Adipocyte (in vitro differentiated cells): ENCODE data around the gene KCNIP3.

Source experiments
- DNase-seq: peaks from one replicate; pipeline ENCODE4 v3.0.0-alpha.2; 2015; ENCODE audit warnings: low read depth
- H3K27me3 ChIP-seq: replicated peaks from 2 replicates; pipeline ENCODE4 v1.7.0; 2013; ENCODE audit warnings: mild to moderate bottlenecking, low read length, moderate library complexity; ENCODE audit not compliant: control insufficient read depth, insufficient read depth
- H3K36me3 ChIP-seq: 2 replicates; pipeline ENCODE4 v1.7.0; 2013; ENCODE audit warnings: low read length, mild to moderate bottlenecking, moderate library complexity; ENCODE audit not compliant: control insufficient read depth, insufficient read depth, severe bottlenecking
- H3K4me1 ChIP-seq: 2 replicates; pipeline ENCODE4 v1.7.0; 2013; ENCODE audit warnings: mild to moderate bottlenecking, low read length, moderate library complexity; ENCODE audit not compliant: control insufficient read depth, insufficient read depth
- H3K4me3 ChIP-seq: 2 replicates; pipeline ENCODE4 v1.7.0; 2013; ENCODE audit warnings: mild to moderate bottlenecking, low read length, moderate library complexity
- H3K9ac ChIP-seq: 2 replicates; pipeline ENCODE4 v1.7.0; 2013; ENCODE audit warnings: mild to moderate bottlenecking, low read length, moderate library complexity
- H3K9me3 ChIP-seq: 2 replicates; pipeline ENCODE4 v1.7.0; 2013; ENCODE audit warnings: mild to moderate bottlenecking, low read length, moderate library complexity; ENCODE audit not compliant: control insufficient read depth

KCNIP3 gene

DNA sequence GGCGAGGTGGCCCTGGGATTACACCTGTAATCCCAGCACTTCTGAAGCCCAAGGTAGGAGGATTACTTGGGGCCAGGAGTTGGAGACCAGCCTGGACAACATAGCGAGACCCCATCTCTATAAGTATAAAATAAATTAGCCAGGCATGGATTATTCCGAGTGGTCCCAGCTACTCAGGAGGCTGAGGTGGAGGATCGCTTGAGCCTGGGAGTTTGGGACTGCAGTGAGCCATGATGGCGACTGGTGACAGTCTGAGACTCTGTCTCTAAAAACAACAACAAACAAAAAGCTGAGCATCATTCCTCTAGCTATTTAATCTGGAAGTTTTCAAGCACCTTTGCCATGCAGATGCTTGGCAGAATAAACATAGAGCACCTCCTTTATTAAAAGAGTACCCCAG is 83.6 kb downstream of the KCNIP3 start:
- Histone ChIP-seq H3K4me3 (no peak overlapping the region), H3K9me3 (no peaks in the 10 kb centered on the region), H3K27me3 (no peaks in the 10 kb centered on the region), H3K36me3 (no peaks in the 10 kb centered on the region), H3K9ac (no peak overlapping the region), H3K4me1 (peaks cover 16% of the 10 kb centered on the region)
- no peak for DNase-seq

DNA sequence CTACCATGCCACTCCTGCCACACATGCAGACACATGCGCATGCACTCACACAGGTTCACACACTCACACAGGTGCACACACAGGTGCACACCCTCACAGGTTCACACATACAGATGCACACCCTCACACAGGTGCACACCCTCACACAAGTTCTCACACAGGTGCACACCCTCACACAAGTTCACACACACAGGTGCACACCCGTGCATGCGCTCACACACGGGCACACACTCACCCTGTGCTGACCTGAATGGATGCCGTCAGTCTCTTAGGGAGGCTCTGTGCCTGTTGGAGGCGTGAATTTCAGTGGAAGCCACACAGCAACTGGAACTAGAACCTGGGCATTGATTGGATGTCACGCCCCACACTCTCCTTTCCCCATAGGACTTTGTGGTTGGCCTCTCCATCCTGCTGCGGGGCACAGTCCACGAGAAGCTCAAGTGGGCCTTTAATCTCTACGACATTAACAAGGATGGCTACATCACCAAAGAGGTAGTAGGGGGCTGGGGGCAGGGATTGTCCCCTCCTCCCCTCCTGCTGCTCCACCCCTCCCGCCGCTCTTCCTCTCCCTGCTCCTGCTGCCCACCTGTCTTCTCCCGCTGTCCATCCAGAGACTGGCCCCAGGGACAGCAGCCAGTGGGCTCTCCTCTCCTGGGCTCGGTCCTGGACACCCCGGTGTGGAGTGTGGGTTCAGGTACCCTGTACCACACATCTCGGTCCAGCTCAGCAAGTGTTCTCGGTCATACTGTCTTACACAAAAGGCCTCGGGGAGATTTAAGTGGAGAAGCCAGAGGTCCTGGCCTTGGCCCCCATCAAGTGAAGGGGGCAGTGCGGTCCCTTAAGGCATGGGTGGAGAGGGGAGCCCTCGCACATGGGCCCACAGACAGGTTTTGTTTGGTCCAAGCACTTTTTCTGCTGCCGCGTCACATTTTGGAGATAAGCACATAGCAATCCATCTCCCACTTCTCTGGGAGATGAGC is 84.4 kb downstream of the KCNIP3 start:
- DNase-seq, result no peak
- H3K9me3 ChIP-seq, result no peaks in the 10 kb centered on the region
- H3K4me1 ChIP-seq, result peaks cover 16% of the 10 kb centered on the region
- no peak overlapping the region for H3K4me3 ChIP-seq
- H3K9ac ChIP-seq, result no peak overlapping the region
- H3K36me3 ChIP-seq, result no peaks in the 10 kb centered on the region
- no peaks in the 10 kb centered on the region for H3K27me3 ChIP-seq

DNA sequence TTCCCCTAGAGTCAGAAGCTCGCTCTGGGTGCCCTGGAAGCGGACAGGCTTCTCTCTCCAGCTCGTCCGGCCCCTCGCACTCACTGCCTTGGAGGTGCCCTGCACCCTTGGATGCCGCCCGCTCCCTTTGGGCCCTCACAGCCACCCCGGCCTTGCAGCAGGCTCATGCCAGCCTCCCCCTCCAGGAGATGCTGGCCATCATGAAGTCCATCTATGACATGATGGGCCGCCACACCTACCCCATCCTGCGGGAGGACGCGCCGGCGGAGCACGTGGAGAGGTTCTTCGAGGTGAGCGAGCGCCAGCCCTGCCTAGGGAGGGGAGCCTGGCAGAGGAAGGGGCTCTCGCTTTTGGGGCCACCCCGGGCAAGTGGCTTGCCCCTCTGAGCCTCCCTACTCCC is 85.0 kb downstream of the KCNIP3 start:
- Histone ChIP-seq H3K4me1 (peaks cover 16% of the 10 kb centered on the region), H3K9ac (no peak overlapping the region), H3K36me3 (no peaks in the 10 kb centered on the region), H3K9me3 (no peaks in the 10 kb centered on the region), H3K27me3 (no peaks in the 10 kb centered on the region), H3K4me3 (no peak overlapping the region)
- DNase-seq, result no peak

DNA sequence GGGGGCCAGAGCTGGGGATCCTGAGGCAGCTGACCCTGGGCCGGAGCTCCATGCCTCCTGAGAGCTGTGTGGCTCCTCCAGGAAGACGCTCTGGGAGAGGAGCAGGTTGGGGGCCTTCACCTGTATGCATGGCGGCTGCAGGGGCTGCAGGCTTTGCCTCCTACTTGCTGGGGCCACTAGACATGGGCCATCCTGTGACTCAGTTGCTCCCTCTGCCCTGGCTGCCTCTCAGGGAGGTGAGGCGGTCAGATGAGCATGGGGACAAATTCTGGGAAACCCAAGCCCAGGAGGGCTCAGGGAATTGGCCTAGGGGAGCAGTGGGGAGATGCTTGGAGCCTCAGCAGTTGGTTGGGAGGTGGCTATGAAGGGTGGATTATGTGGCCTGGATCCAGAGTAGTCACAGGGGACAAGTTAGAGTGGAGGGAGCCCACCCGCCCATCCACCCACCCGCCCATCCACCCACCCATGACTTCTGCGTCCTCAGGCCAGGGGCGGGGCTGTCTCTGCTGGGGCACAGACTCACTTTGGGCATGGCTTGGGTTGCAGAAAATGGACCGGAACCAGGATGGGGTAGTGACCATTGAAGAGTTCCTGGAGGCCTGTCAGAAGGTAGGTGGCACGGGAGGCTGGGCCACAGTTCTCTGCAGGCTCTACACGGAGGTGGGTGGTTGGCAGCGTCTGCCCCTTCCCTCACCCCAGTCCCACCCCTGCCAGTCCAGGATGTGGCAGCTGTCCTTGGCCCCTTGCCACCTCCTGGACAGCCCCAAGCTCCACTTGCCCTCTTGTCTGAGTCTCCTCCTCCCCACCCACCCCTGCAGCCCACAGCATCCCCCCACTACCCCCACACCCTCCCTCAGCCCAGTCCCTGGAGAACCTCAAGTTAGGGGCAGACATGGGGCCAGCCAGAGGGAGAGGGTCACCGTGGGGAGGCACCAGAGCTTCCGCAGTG is 85.8 kb downstream of the KCNIP3 start:
- DNase-seq, result no peak
- H3K4me3 ChIP-seq, result no peak overlapping the region

DNA sequence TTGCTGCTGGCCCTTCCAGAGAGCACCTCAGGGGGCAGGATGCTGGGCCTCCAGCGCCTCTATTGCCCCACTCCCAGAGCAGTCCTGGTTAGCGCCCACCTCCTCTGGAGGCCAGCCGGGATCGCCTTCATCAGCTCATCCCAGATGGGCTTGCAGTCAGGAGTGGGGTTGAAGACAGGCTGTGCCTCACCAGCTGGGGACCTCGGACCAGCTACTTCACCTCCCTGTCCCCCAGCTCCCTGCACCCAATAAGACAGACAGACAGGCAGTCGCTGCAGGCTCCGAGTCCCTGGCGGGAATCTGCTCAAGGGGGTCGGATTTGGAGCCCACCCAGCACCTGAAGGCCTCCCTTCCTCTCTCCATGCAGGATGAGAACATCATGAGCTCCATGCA is 86.5 kb downstream of the KCNIP3 start:
- no peak for DNase-seq
- H3K36me3 ChIP-seq, result no peaks in the 10 kb centered on the region
- H3K27me3 ChIP-seq, result peaks cover 2% of the 10 kb centered on the region
- no peak overlapping the region for H3K4me3 ChIP-seq
- no peaks in the 10 kb centered on the region for H3K9me3 ChIP-seq
- H3K4me1 ChIP-seq, result peaks cover 16% of the 10 kb centered on the region
- no peak overlapping the region for H3K9ac ChIP-seq

More for the DNA sequence above, 85.8 kb downstream of the KCNIP3 start:
- Histone ChIP-seq H3K36me3 (no peaks in the 10 kb centered on the region), H3K9me3 (no peaks in the 10 kb centered on the region), H3K9ac (no peak overlapping the region), H3K27me3 (no peaks in the 10 kb centered on the region), H3K4me1 (peaks cover 16% of the 10 kb centered on the region)

DNA sequence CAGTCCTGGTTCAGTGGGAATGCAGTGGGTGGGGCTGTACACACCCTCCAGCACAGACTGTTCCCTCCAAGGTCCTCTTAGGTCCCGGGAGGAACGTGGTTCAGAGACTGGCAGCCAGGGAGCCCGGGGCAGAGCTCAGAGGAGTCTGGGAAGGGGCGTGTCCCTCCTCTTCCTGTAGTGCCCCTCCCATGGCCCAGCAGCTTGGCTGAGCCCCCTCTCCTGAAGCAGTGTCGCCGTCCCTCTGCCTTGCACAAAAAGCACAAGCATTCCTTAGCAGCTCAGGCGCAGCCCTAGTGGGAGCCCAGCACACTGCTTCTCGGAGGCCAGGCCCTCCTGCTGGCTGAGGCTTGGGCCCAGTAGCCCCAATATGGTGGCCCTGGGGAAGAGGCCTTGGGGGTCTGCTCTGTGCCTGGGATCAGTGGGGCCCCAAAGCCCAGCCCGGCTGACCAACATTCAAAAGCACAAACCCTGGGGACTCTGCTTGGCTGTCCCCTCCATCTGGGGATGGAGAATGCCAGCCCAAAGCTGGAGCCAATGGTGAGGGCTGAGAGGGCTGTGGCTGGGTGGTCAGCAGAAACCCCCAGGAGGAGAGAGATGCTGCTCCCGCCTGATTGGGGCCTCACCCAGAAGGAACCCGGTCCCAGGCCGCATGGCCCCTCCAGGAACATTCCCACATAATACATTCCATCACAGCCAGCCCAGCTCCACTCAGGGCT is 87.9 kb downstream of the KCNIP3 start:
- peaks cover 3% of the 10 kb centered on the region for H3K27me3 ChIP-seq

DNA sequence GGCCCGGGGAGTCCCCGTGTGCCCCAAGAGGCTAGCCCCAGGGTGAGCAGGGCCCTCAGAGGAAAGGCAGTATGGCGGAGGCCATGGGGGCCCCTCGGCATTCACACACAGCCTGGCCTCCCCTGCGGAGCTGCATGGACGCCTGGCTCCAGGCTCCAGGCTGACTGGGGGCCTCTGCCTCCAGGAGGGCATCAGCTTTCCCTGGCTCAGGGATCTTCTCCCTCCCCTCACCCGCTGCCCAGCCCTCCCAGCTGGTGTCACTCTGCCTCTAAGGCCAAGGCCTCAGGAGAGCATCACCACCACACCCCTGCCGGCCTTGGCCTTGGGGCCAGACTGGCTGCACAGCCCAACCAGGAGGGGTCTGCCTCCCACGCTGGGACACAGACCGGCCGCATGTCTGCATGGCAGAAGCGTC is 88.4 kb downstream of the KCNIP3 start:
- Histone ChIP-seq H3K9ac (no peak overlapping the region), H3K9me3 (no peaks in the 10 kb centered on the region), H3K4me1 (peaks cover 19% of the 10 kb centered on the region), H3K27me3 (peaks cover 3% of the 10 kb centered on the region), H3K36me3 (no peaks in the 10 kb centered on the region), H3K4me3 (no peak overlapping the region)
- DNase-seq, result no peak

More for the DNA sequence above, 87.9 kb downstream of the KCNIP3 start:
- no peaks in the 10 kb centered on the region for H3K36me3 ChIP-seq
- peak overlapping the region; percentile 26 for H3K4me3 ChIP-seq
- no peaks in the 10 kb centered on the region for H3K9me3 ChIP-seq
- peak; percentile 65 for DNase-seq
- peaks cover 19% of the 10 kb centered on the region for H3K4me1 ChIP-seq
- peak overlapping the region; percentile 48 for H3K9ac ChIP-seq

DNA sequence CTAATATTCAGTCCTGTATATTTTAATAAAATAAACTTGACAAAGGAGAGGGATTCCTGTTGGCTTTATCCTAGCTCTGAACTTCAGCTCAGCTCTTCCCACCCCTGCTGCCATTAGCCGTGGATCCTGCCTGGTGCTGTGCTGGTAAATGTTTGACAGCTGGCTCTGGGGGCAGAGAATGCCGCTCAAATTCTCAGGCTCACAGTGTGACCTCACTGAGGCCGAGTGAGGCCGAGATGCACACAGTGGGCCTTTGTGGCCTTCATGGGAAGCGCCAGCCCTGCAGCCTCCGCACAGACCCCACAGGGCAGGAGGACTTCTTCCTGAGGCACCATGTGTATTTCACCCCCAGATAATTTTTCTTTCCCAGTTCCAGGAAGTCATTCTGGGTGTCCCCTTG is 88.9 kb downstream of the KCNIP3 start:
- no peak overlapping the region for H3K4me3 ChIP-seq
- no peak for DNase-seq
- H3K36me3 ChIP-seq, result no peaks in the 10 kb centered on the region
- H3K4me1 ChIP-seq, result peaks cover 19% of the 10 kb centered on the region
- no peak overlapping the region for H3K9ac ChIP-seq
- H3K27me3 ChIP-seq, result peaks cover 3% of the 10 kb centered on the region
- no peaks in the 10 kb centered on the region for H3K9me3 ChIP-seq

DNA sequence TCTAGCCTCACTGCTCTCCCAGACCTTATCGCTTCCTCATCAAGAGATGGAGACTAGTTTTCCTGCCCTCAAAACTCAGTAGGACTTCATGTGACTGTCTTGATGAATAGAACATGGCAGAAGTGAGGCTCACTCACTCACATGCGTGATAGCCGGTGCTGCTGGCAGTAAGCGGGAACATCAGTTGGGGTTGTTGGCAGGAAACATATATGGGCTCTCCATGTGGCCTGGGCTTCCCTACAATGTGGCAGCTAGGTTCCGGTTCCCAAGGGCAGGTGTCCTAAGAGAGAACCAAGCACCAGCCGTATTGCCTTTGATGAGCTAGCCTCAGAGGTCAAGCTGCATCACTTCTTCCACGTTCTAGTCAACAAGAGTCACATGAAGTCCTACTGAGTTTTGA is 90.2 kb downstream of the KCNIP3 start:
- no peaks in the 10 kb centered on the region for H3K36me3 ChIP-seq
- peaks cover 3% of the 10 kb centered on the region for H3K27me3 ChIP-seq

DNA sequence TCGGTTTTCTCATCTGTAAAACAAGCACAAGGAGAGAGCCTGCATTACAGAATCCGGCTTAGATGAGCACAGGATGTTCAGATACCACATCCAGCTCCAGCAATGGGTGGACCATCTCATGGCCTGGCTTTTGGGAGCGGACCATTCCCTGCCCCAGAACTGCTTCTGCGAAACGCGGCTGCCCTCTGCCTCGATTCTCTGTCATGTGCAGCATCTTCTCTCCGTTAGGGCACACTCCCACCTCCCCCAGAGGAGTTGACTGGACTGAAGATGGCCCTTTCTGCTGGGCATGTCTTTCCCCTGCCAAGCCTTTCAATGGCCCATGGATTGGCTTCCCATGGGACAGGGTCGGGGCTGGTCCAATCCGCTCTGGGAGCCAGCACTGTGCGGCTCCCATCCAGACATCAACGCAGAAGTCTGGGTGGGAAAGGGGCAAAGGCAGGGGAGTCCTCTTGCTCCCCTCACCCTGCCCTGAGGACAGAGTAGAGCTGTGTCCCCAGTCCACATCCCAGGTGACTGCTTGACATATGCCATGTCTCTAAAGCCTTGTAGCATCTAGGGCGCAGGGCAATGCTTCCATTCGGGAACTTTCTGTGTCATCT is 91.0 kb downstream of the KCNIP3 start:
- Histone ChIP-seq H3K4me1 (peaks cover 27% of the 10 kb centered on the region), H3K9ac (no peak overlapping the region), H3K27me3 (peaks cover 3% of the 10 kb centered on the region), H3K4me3 (no peak overlapping the region), H3K9me3 (no peaks in the 10 kb centered on the region), H3K36me3 (no peaks in the 10 kb centered on the region)
- no peak for DNase-seq

More for the DNA sequence above, 90.2 kb downstream of the KCNIP3 start:
- no peak overlapping the region for H3K9ac ChIP-seq
- H3K4me1 ChIP-seq, result peaks cover 19% of the 10 kb centered on the region
- no peak for DNase-seq
- no peak overlapping the region for H3K4me3 ChIP-seq
- H3K9me3 ChIP-seq, result no peaks in the 10 kb centered on the region
